Astrocyte of the hippocampus (primary cell): ENCODE measurements around the gene FBXO38.
"Not testable (repeated sequence)": the region's sequence is repeated elsewhere in the genome, so short reads cannot be mapped to it uniquely, and the experiment has no call there.

Experiments used
- DNase-seq: peaks from one replicate; pipeline ENCODE4 v3.0.0; 2011; ENCODE audit warnings: low read depth, low spot score

FBXO38 gene

GRCh38 chr5:148427370-148428042, 43.7 kb downstream of the FBXO38 start:
- DNase-seq = no peak

DNA sequence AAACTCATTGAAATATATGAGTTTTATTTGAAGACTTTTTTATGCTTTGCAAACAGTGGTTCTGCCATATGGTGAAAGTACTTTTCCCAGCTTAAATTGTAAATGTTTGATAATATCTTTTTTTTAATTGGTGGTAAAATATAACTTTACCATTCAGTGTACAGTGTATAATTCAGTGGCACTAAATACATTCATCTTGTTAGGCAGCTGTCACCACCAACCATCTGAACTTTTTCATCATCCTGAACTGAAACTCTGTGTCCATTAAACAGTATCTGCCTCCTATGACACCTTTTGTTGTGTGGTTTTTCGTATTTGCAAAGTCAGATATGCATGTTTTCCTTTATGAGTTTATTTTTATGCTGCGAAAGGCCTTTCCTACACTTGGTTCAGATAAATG, 45.1 kb downstream of the FBXO38 start:
- no peak for DNase-seq

GRCh38 chr5:148433826-148434225, 50.1 kb downstream of the FBXO38 start:
- no peak for DNase-seq

- no peak for DNase-seq
Observed at GRCh38 chr5:148436029-148436428, 52.3 kb downstream of the FBXO38 start.

GRCh38 chr5:148437249-148437648, 53.5 kb downstream of the FBXO38 start:
- no peak for DNase-seq

DNA sequence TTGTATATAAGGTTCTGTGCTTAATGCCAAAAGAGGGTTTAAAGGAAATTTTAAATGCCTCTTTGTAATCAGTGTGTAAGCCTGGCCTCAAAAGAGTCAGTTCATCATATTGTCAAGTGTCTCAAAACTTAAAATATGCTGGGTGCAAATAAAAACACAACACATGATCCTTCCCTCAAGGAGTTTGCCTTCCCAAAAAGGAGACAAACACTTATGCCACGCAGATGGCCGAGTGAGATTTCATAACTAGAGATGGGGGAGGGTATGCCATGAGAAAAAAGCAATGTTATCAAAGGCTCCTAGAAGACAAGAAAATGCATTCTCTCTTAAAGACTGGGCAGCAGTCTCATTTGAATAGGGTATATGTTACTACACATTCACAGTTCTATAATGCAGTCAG, 55.2 kb downstream of the FBXO38 start:
- DNase-seq = no peak

- DNase-seq = no peak
Observed at GRCh38 chr5:148443241-148443640, 59.5 kb downstream of the FBXO38 start.

DNA sequence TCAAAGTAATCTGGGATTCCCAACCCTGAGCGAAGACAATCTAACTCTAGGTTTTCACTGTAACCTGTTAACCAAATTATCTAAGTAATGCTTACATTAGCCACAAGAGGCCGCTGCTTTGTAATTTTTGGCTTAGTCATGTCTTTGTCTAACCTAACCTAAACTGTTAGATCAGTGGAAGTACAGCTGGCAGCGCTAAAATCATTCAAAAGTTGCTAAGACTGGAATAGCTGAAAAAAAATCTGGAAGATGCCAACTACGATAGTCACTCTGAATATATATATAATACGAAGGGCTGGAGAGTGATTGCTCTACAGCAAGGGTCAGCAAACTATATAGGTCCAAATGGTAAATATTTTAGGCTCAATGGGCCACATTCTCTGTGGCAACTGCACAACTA, 60.2 kb downstream of the FBXO38 start:
- peak; percentile 80 for DNase-seq

GRCh38 chr5:148445578-148445977, 61.8 kb downstream of the FBXO38 start:
- DNase-seq = no peak

DNA sequence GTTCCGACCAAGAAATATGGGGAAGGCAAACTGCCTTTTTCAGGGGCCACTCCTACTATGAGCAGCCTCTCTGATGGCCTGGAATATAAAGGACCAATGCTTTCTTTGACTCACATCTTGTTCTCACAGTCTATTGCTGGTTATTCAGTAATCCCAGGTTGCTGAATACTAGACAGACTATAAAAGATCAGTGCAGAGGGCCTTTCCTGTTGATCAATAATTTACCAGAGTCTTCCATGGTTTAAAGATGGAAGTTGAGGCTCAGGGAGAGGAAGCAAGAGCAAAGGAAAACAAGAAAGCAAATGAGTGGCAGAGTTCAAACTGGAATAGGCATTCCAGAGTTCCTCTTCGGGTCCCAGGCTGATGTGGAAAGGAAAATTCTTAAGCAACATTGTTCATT, 62.9 kb downstream of the FBXO38 start:
- DNase-seq = no peak

DNA sequence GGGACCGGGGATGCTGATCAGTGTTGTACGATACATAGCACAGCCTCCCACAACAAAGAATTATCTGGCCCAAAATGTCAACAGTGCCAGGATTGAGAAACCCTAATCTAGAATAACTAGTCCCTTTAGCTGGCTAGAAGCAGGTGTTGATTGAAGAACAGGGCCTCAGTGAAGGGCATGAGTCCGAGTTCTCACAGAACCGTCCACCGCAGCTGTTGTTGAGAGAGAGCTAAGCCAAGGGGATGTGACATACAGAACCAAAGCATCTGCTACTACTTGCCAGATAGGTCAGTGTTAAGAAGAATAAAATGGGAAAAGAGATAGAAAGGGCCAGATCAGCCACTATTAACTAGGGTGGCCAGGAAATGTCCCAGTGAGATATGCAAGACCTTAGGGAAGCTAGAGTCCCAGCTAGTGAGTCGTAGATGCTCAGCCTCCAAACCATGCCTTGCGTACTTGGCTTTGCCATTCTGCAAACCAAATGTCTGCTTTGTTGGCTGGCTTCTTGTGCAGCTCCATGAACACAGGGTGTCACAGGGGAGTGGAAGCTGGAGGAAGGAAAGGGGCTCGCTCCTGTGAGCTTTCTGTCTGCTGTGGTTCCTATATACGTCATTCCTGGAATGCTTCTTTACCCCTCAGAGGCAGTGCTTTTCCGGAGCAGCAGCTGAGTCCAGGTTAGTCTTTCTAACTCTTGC, 68.9 kb downstream of the FBXO38 start:
- no peak for DNase-seq

- no peak for DNase-seq
Observed at GRCh38 chr5:148454576-148454975, 70.8 kb downstream of the FBXO38 start.

- peak; percentile 52 for DNase-seq
Observed at GRCh38 chr5:148455185-148455584, 71.4 kb downstream of the FBXO38 start.

DNA sequence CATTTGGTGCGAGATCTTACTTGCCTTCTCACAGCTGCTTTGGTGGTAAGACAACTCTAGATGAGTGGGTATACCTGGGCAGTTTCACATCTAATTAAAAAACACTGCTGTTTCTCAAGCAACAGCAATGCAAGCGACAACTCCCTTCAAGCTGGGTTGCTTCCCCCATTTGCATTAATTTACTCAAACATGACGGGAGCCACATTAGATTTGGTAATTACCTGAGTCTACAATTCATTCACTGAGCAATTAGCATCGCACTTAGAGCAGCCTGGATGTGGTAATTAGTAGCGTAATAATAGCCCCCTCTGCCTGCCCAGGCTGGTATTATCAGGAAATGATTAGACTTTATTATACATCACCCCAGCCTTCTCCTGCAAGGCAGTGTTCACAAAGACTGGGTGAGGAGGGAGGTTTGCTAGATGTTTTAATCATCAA, 73.4 kb downstream of the FBXO38 start:
- DNase-seq = peak; percentile 19

DNA sequence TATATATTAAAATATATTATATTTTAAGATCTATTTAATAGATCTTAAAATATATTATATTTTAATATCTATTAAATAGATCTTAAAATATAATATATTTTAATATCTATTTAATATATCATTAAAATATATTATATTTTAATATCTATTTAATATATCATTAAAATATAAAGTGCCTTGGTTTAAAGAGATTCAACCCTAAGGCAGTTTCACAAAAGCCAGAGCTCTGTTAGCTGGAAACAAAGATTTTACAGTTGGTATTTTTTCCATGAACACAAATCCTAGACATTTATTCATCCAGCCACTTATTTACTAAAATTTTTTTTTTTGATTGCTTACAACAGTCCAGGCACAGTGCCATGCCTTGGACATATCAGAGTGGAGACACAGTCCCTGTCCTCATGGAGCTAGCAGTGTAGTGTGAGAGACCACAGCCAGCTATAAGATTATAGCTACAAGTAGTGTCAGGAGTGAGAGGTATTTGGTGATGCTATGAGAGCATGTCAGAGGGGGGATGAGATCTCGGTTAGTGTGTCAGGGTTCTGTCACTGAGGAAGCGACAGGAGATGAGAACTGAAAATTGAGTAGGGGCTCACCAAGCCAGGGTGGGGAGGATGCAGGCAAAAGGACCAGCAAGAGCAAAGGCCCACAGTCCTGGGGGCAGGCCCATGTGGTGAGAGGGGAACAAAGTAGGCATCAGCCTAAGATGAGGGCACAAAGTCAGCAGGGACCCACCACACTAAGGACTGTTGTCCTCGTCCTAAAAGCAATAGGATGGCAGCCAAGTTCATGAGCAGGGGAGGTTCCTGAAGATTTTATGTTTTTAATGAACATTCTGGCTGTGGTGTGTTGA, 74.5 kb downstream of the FBXO38 start:
- DNase-seq = no peak

DNA sequence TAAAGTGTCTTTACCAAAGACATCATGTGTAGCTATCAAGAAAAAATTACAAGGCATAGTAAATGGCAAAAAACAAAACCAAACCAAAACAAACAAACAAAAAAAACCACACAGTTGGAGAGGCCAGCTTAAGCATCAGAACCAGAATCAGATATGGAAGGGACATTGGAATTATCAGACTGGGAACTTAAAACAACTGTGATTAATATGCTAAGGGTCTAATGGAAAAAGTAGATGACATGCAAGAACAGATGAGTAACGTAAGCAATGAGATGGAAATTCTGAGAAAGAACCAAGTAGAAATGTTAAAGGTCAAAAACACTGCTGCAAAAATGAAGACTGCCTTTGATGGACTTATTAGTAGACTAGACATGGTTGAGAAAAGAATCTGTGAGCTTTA, 75.9 kb downstream of the FBXO38 start:
- DNase-seq = no peak

- no peak for DNase-seq
Observed at GRCh38 chr5:148465381-148466235, 81.8 kb downstream of the FBXO38 start.

DNA sequence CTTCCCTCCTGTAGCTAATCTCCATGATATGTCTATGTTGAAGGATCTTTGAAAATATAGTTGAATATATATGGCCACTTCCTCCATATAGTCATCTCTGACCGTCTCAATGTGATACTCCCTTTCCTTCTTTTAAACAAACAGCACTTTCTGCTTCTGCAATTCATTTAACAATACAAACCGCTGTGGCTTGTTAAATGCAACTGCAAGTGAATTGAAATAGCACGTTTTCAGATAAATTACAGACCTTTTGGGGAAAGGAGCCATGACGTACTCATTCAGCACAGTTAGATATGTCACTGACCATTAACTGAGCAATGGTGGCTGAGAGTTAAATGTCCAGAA, 82.5 kb downstream of the FBXO38 start:
- DNase-seq = no peak

- DNase-seq = no peak
Observed at GRCh38 chr5:148467958-148468357, 84.2 kb downstream of the FBXO38 start.

DNA sequence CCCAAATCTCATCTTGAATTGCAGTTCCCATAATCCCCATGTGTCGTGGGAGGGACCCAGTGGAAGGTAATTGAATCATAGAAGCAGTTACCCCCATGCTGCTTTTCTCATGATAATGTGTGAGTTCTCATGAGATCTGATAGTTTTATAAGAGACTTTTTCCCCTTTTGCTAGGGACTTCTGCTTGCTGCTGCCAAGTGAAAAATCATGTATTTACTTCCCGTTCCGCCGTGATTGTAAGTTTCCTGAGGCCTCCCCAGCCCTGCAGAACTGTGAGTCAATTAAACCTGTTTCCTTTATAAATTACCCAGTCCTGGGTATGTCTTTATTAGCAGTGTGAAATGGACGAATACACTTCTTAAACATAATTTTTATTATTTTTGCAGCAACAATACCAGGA, 85.0 kb downstream of the FBXO38 start:
- not testable (repeated sequence) for DNase-seq

DNA sequence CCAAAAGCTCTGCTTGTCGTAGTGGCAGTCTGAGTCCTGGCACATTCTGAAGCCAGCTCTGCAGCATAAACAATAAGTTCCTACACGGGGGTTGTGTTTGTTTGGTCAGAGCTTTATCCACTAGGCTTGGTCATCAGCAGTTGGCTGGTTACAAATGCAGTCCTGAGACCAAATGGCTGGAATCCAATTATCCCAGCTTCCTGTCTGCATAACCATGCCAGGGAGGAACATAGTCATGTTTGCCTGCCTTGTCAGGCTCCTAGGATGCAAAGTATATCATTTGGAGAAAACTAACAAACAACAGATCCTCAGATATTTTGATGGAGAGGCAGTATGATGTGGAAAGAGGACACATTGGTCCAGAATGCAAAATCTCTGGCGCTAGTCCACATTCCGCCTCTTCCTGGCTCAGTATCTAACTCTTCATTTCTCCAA, 85.8 kb downstream of the FBXO38 start:
- DNase-seq = peak; percentile 89

- DNase-seq = no peak
Observed at GRCh38 chr5:148471379-148471778, 87.6 kb downstream of the FBXO38 start.
